ENCODE data around the gene LCN12. TPM values are rescaled to one million over a fixed set of nuclear protein-coding genes. Genes with fewer than 3 reads are reported as not detected.

Gene LCN12
- polyA plus RNA-seq, 1 donor, result 0.71 TPM

- no peak for DNase-seq (ENCODE audit: low read depth)
Measured at GRCh38 chr9:136958898-136959850, 7.1 kb downstream of the LCN12 start.

GRCh38 chr9:136960212-136960937 is 8.3 kb downstream of the LCN12 start:
- no peak for DNase-seq (ENCODE audit: low read depth)

- DNase-seq (ENCODE audit: low read depth), result no peak
Measured at GRCh38 chr9:136960938-136961275, 8.8 kb downstream of the LCN12 start.

GRCh38 chr9:136961279-136962065 is 9.4 kb downstream of the LCN12 start:
- no peak for DNase-seq (ENCODE audit: low read depth)

- DNase-seq (ENCODE audit: low read depth), result no peak
Measured at GRCh38 chr9:136962163-136962562, 10.1 kb downstream of the LCN12 start.

- DNase-seq (ENCODE audit: low read depth), result no peak
Measured at GRCh38 chr9:136962701-136963248, 10.7 kb downstream of the LCN12 start.

GRCh38 chr9:136963341-136963740 is 11.3 kb downstream of the LCN12 start:
- no peak for DNase-seq (ENCODE audit: low read depth)

GRCh38 chr9:136963751-136964150 is 11.7 kb downstream of the LCN12 start:
- DNase-seq (ENCODE audit: low read depth), result no peak

GRCh38 chr9:136964171-136964689 is 12.2 kb downstream of the LCN12 start:
- DNase-seq (ENCODE audit: low read depth), result no peak

GRCh38 chr9:136964833-136965422 is 12.9 kb downstream of the LCN12 start:
- DNase-seq (ENCODE audit: low read depth), result no peak

- DNase-seq (ENCODE audit: low read depth), result no peak
Measured at GRCh38 chr9:136965771-136966484, 13.9 kb downstream of the LCN12 start.

- no peak for DNase-seq (ENCODE audit: low read depth)
Measured at GRCh38 chr9:136968333-136969127, 16.5 kb downstream of the LCN12 start.

GRCh38 chr9:136969150-136969549 is 17.1 kb downstream of the LCN12 start:
- DNase-seq (ENCODE audit: low read depth), result no peak

GRCh38 chr9:136969774-136970173 is 17.7 kb downstream of the LCN12 start:
- DNase-seq (ENCODE audit: low read depth), result no peak

GRCh38 chr9:136970361-136970760 is 18.3 kb downstream of the LCN12 start:
- no peak for DNase-seq (ENCODE audit: low read depth)

- DNase-seq (ENCODE audit: low read depth), result no peak
Measured at GRCh38 chr9:136971746-136972145, 19.7 kb downstream of the LCN12 start.

GRCh38 chr9:136972335-136972734 is 20.3 kb downstream of the LCN12 start:
- no peak for DNase-seq (ENCODE audit: low read depth)

- DNase-seq (ENCODE audit: low read depth), result no peak
Measured at GRCh38 chr9:136972743-136973142, 20.7 kb downstream of the LCN12 start.

All from forelimb muscle (tissue), 1 donor.